GM12801 (cell line): ENCODE results near the gene BAG5.

ENCODE experiments used
- CTCF ChIP-seq: IDR thresholded peaks from one replicate; pipeline ENCODE4 v1.5.1; 2011; ENCODE audit warnings: control low read depth; ENCODE audit not compliant: insufficient read length; ENCODE audit errors: extremely low read depth

BAG5 gene

GRCh38 chr14:103543140-103543539 lies 19.3 kb downstream of the BAG5 start:
- TF ChIP-seq CTCF = no peak

- no peak for TF ChIP-seq CTCF
These were observed 19.8 kb downstream of the BAG5 start for GRCh38 chr14:103542605-103543088.

- no peak for TF ChIP-seq CTCF
These were observed 20.5 kb downstream of the BAG5 start for GRCh38 chr14:103541709-103542604.

DNA sequence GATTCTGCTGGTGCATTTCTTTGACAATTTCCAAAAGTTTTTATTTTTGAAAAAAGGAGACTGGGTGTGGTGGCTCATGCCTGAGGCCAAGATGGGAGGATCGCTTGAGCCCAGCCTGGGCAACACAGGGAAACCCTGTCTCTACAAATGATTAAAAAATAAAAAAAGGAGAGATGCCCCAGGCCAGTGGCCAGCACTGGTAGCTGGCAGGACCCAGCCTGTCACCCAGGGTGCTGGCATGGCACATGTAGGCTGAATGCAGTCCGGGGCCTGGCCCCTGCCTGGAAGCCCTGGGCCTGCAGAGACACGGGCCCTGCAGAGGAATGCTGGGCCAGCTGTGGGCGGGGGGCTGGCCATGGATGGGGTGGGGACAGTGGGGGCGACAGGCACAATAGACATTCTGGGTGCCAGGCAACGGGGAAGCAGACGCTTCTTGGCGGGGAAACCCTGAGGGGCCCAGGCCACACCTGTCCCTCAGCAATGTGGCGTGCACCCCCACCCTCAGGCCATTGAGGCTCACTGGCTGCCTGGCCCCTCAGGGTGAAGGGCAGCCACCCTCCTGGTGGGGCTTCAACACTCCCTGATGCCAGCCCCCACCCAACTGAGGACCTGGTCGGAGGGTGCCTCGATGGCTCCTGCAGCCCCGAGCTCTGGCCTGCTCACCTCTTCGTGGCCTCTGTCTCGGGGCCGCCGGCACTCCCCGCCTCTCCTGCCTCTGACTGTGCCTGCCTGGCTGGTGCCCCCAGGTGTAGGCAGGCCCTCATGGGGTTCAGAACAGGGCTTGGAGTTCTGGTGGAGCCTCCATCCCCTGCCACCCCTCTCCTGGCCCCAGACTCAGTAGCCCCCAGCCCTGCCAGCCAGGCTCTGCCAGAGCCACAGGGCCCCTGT lies 21.4 kb downstream of the BAG5 start:
- no peak for TF ChIP-seq CTCF

DNA sequence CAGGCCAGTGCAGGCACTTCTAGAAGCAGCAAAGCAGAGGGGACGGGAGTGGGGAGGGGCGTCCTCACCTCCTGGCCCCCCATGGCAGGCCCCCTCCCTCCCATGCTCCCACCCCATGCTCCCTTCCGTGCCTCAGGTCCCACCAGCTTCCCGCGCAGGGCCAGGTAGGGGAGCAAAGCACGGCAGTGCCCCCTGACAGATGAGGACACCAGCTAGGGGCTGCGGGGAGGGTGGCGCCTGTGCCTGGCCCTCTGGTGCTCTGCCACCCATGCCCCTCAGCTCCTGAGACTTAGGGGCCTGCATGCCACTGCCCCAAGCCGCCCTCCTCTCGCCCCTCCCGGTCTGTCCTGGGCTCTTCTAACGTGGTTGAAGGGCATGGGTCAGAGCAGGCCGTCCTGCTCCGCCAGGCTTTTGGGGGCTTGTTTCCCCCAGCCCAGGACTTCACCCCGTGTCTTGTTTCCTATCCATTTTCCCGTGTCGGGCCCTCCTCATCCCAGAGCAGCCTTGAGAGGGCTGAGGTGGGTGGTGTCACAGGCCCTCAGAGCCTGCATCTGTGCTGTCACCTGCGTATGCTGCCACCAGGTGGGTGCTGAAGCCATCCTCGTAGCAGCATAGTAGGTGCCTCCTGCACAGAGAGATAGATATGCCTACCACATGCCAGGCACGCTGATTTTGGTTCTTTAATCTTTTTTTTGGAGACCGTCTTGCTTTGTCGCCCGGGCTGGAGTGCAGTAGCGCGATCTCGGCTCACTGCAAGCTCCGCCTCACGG lies 23.2 kb downstream of the BAG5 start:
- no peak for TF ChIP-seq CTCF

DNA sequence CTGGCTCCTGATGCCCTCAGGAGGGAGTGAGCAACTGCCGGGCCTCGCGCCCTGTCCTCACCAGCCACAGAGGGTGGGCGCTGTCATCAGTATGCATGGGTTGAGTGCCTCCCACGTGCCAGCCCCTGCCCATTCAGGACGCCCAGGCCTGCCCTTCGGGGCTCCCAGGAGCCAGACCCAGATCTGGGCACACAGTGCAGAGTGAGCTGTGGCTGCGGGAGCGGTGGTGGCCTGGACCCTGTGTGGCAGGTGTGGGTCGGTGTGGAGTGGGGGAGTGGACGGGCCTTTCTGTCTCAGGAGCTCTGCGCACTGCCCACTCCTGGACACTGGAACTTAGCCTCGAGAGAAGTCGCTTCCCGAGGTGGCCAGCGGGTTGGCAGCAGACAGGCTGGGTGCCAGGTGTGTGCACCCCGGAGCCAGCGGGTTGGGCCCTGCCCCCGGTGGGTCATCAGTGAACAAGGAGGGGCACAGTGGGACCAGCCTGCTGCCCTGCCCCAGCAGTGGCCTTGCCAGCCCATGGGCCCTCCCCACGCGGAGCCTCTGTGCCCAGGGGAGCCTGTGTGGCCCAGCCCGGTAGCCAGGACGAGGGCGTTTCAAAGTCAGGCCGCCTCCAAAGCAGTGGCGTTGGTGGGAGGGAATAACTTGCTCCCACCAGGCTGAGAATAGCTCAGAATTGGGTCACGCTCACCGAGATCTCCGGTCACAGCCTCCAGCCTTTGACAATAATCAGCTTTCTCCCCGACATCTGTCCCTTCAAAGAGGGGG lies 24.0 kb downstream of the BAG5 start:
- TF ChIP-seq CTCF = no peak
